SU-DHL-6 (cell line): ENCODE measurements around the gene STOM.

Experiments
- H2AFZ ChIP-seq: fragments of 200-600 bp; sonication (generic); 2 replicates; pipeline ENCODE4 v1.6.1; 2014; ENCODE audit warnings: low read depth, mild to moderate bottlenecking, moderate library complexity, mixed read lengths, antibody characterized with exemption, low read length; ENCODE audit not compliant: severe bottlenecking
- H3F3A ChIP-seq: fragments of 200-600 bp; shearing (Covaris generic); 2 replicates; pipeline ENCODE4 v1.6.0; 2016; ENCODE audit warnings: antibody characterized with exemption, mild to moderate bottlenecking; ENCODE audit not compliant: insufficient read depth
- H3K27ac ChIP-seq: fragments of 200-600 bp; sonication (generic); 2 replicates; pipeline ENCODE4 v1.5.1; 2016; ENCODE audit warnings: low read depth, mild to moderate bottlenecking, low read length, moderate library complexity, mixed read lengths
- H3K27me3 ChIP-seq: fragments of 200-600 bp; sonication (generic), shearing (Covaris generic); 2 replicates; pipeline ENCODE4 v1.6.0; 2014; ENCODE audit warnings: mild to moderate bottlenecking, low read length
- H3K36me3 ChIP-seq: fragments of 200-600 bp; sonication (generic); 2 replicates; pipeline ENCODE4 v1.6.1; 2014; ENCODE audit warnings: mild to moderate bottlenecking, low read length, mixed read lengths
- H3K4me2 ChIP-seq: fragments of 300-600, 200-600 bp; shearing (Covaris generic), sonication (generic); 2 replicates; pipeline ENCODE4 v1.6.0; 2014; ENCODE audit warnings: low read length, low read depth, mild to moderate bottlenecking; ENCODE audit not compliant: poor library complexity, severe bottlenecking
- H3K4me3 ChIP-seq: fragments of 200-600 bp; sonication (generic); 2 replicates; pipeline ENCODE4 v1.5.1; 2014; ENCODE audit warnings: antibody characterized with exemption, low read length, mild to moderate bottlenecking, mixed read lengths; ENCODE audit not compliant: insufficient read depth, poor library complexity, severe bottlenecking
- H3K79me2 ChIP-seq: fragments of 200-600 bp; sonication (generic); 2 replicates; pipeline ENCODE4 v1.6.1; 2014; ENCODE audit warnings: mild to moderate bottlenecking, low read length, moderate library complexity; ENCODE audit not compliant: insufficient read depth
- H3K9ac ChIP-seq: fragments of 200-600 bp; sonication (generic); 2 replicates; pipeline ENCODE4 v1.7.0; 2014; ENCODE audit warnings: mild to moderate bottlenecking, low read length
- H3K9me2 ChIP-seq: fragments of 200-600 bp; sonication (generic); replicated peaks from 2 replicates; pipeline ENCODE4 v1.6.1; 2014; ENCODE audit warnings: low read length; ENCODE audit not compliant: insufficient read depth
- H3K9me3 ChIP-seq: fragments of 200-600 bp; sonication (generic); 2 replicates; pipeline ENCODE4 v1.6.1; 2014; ENCODE audit warnings: low read length, mixed read lengths; ENCODE audit not compliant: insufficient read depth
- H4K20me1 ChIP-seq: fragments of 200-600 bp; sonication (generic); 2 replicates; pipeline ENCODE4 v1.6.1; 2014; ENCODE audit warnings: low read depth, mild to moderate bottlenecking, antibody characterized with exemption, low read length, moderate library complexity, mixed read lengths
- CTCF ChIP-seq: fragments of 200-600 bp; sonication (generic); IDR thresholded peaks from one replicate; pipeline ENCODE4 v1.5.1; 2017; ENCODE audit warnings: antibody characterized with exemption, mild to moderate bottlenecking, low read length, moderate library complexity; ENCODE audit not compliant: insufficient read depth, poor library complexity, severe bottlenecking
- EZH2phosphoT487 ChIP-seq: fragments of 200-600 bp; sonication (generic), shearing (Covaris generic); conservative IDR thresholded peaks from 2 replicates; pipeline ENCODE4 v1.6.1; 2018; ENCODE audit warnings: mild to moderate bottlenecking, antibody characterized with exemption, low read length, moderate library complexity, mixed read lengths

The STOM gene

GRCh38 chr9:121393318-121393717 is 23.3 kb upstream of the STOM start:
- TF ChIP-seq EZH2phosphoT487 (no peak), CTCF (no peak)
- Histone ChIP-seq H3K36me3 (no peaks in the 10 kb centered on the region), H3K4me3 (no peak overlapping the region), H3K9me3 (no peaks in the 10 kb centered on the region), H3K4me2 (no peak overlapping the region), H4K20me1 (no peaks in the 10 kb centered on the region), H3F3A (no peaks in the 10 kb centered on the region), H3K27me3 (no peaks in the 10 kb centered on the region), H3K27ac (no peak overlapping the region), H3K79me2 (no peaks in the 10 kb centered on the region), H3K9me2 (no peaks in the 10 kb centered on the region), H3K9ac (no peak overlapping the region), H2AFZ (no peak overlapping the region)

GRCh38 chr9:121390372-121390771 is 20.3 kb upstream of the STOM start:
- Histone ChIP-seq H3K27me3 (no peaks in the 10 kb centered on the region), H3K9me3 (no peaks in the 10 kb centered on the region), H4K20me1 (no peaks in the 10 kb centered on the region), H3F3A (no peaks in the 10 kb centered on the region), H3K4me3 (no peak overlapping the region), H3K79me2 (no peaks in the 10 kb centered on the region), H3K9me2 (no peaks in the 10 kb centered on the region), H3K36me3 (no peaks in the 10 kb centered on the region), H3K9ac (no peak overlapping the region), H3K4me2 (no peak overlapping the region), H3K27ac (no peak overlapping the region), H2AFZ (no peak overlapping the region)
- TF ChIP-seq EZH2phosphoT487 (no peak), CTCF (no peak)

GRCh38 chr9:121388140-121388905 is 18.3 kb upstream of the STOM start:
- no peaks in the 10 kb centered on the region for H3K79me2 ChIP-seq
- H3K4me2 ChIP-seq, result no peak overlapping the region
- H4K20me1 ChIP-seq, result no peaks in the 10 kb centered on the region
- H3F3A ChIP-seq, result no peaks in the 10 kb centered on the region
- no peaks in the 10 kb centered on the region for H3K9me3 ChIP-seq
- no peak overlapping the region for H3K9ac ChIP-seq
- H3K4me3 ChIP-seq, result no peak overlapping the region
- H3K9me2 ChIP-seq, result no peaks in the 10 kb centered on the region
- H3K27me3 ChIP-seq, result no peaks in the 10 kb centered on the region
- H3K27ac ChIP-seq, result no peak overlapping the region
- H3K36me3 ChIP-seq, result no peaks in the 10 kb centered on the region
- H2AFZ ChIP-seq, result no peak overlapping the region
- TF ChIP-seq CTCF, result no peak
- no peak for TF ChIP-seq EZH2phosphoT487
